ENCODE results near the gene RSPO4.
A peak's percentile ranks its signal among the peaks of the same experiment; 100 is the strongest.

GRCh38 chr20:951384-952169, 50.5 kb downstream of the RSPO4 start:
- TF ChIP-seq, protein P1, sequence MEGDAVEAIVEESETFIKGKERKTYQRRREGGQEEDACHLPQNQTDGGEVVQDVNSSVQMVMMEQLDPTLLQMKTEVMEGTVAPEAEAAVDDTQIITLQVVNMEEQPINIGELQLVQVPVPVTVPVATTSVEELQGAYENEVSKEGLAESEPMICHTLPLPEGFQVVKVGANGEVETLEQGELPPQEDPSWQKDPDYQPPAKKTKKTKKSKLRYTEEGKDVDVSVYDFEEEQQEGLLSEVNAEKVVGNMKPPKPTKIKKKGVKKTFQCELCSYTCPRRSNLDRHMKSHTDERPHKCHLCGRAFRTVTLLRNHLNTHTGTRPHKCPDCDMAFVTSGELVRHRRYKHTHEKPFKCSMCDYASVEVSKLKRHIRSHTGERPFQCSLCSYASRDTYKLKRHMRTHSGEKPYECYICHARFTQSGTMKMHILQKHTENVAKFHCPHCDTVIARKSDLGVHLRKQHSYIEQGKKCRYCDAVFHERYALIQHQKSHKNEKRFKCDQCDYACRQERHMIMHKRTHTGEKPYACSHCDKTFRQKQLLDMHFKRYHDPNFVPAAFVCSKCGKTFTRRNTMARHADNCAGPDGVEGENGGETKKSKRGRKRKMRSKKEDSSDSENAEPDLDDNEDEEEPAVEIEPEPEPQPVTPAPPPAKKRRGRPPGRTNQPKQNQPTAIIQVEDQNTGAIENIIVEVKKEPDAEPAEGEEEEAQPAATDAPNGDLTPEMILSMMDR (optimal IDR thresholded peaks at IDR 0.05 in 1 of 3, IDR thresholded peaks at IDR 0.05 in 1 of 3, conservative IDR thresholded peaks at IDR 0.05 in 1 of 3; ENCODE audit: extremely low read depth in 1 of 3, insufficient read depth in 2 of 3, low read length in 3 of 3) = peak in 1 of 3 experiments; percentile 28
- TF ChIP-seq EZH2 (IDR thresholded peaks at IDR 0.05; ENCODE audit: low read length) = no peak

Data from keratinocyte (primary cell).